Fibroblast of upper back skin (primary cell): Measurements from ENCODE around the gene CPA2.

Source experiments
- DNase-seq: peaks from one replicate; pipeline ENCODE4 v3.0.0-alpha.2; 2013

Gene CPA2

GRCh38 chr7:130281260-130281659 is 14.6 kb downstream of the CPA2 start:
- peak; percentile 85 for DNase-seq

- no peak for DNase-seq
These were observed 20.2 kb downstream of the CPA2 start for GRCh38 chr7:130286881-130287280.

GRCh38 chr7:130288168-130288567 is 21.5 kb downstream of the CPA2 start:
- no peak for DNase-seq

GRCh38 chr7:130288829-130289228 is 22.2 kb downstream of the CPA2 start:
- DNase-seq: no peak

- no peak for DNase-seq
These were observed 22.8 kb downstream of the CPA2 start for GRCh38 chr7:130289478-130289877.

- DNase-seq: peak; percentile 56
These were observed 24.1 kb downstream of the CPA2 start for GRCh38 chr7:130290745-130291144.

GRCh38 chr7:130292682-130293257 is 26.1 kb downstream of the CPA2 start, which contains the start of gene CPA4:
CPA4 (plus strand) TSS chr7:130293161; CDS start chr7:130293181, 20 bp downstream.
- DNase-seq: peak; percentile 99

- DNase-seq: no peak
These were observed 26.9 kb downstream of the CPA2 start for GRCh38 chr7:130293521-130293920.

- peak; percentile 82 for DNase-seq
These were observed 27.7 kb downstream of the CPA2 start for GRCh38 chr7:130294314-130294713.

GRCh38 chr7:130296221-130296951 is 29.7 kb downstream of the CPA2 start:
- DNase-seq: no peak

GRCh38 chr7:130297628-130298543 is 31.2 kb downstream of the CPA2 start:
- peak; percentile 84 for DNase-seq

GRCh38 chr7:130298544-130299326 is 32.1 kb downstream of the CPA2 start:
- DNase-seq: no peak

GRCh38 chr7:130299866-130300265 is 33.2 kb downstream of the CPA2 start:
- DNase-seq: peak; percentile 65

GRCh38 chr7:130301501-130302020 is 34.9 kb downstream of the CPA2 start:
- DNase-seq: no peak

- no peak for DNase-seq
These were observed 36.0 kb downstream of the CPA2 start for GRCh38 chr7:130302649-130303048.

- DNase-seq: no peak
These were observed 36.5 kb downstream of the CPA2 start for GRCh38 chr7:130303127-130303526.

- DNase-seq: no peak
These were observed 36.9 kb downstream of the CPA2 start for GRCh38 chr7:130303551-130303950.

- no peak for DNase-seq
These were observed 37.3 kb downstream of the CPA2 start for GRCh38 chr7:130303982-130304381.

GRCh38 chr7:130304878-130305277 is 38.2 kb downstream of the CPA2 start:
- DNase-seq: no peak

- no peak for DNase-seq
These were observed 38.9 kb downstream of the CPA2 start for GRCh38 chr7:130305433-130306042.

GRCh38 chr7:130309986-130310385 is 43.3 kb downstream of the CPA2 start:
- no peak for DNase-seq

GRCh38 chr7:130314305-130314704 is 47.6 kb downstream of the CPA2 start:
- DNase-seq: no peak
